Ramos (cell line): ENCODE data around the gene COBL.

Source experiments
- in situ Hi-C: fragments of 300-500 bp; cut with MboI; formaldehyde crosslinking; loops from one replicate; pipeline ENCODE4 v1.14.3; 2022; ENCODE audit warnings: low sequenced_read_pairs; ENCODE audit not compliant: unreplicated experiment

COBL gene

GRCh38 chr7:51038573-51038972 is 278.0 kb downstream of the COBL start:
- in situ Hi-C loops: no loop called here

GRCh38 chr7:51035716-51036115 is 280.9 kb downstream of the COBL start:
- in situ Hi-C loops: no loop called here

- in situ Hi-C loops: no loop called here
These were observed 281.9 kb downstream of the COBL start for GRCh38 chr7:51034521-51035264.

GRCh38 chr7:51033727-51034520 is 282.7 kb downstream of the COBL start:
- in situ Hi-C loops: no loop called here

- in situ Hi-C loops: no loop called here
These were observed 284.7 kb downstream of the COBL start for GRCh38 chr7:51031791-51032515.

DNA sequence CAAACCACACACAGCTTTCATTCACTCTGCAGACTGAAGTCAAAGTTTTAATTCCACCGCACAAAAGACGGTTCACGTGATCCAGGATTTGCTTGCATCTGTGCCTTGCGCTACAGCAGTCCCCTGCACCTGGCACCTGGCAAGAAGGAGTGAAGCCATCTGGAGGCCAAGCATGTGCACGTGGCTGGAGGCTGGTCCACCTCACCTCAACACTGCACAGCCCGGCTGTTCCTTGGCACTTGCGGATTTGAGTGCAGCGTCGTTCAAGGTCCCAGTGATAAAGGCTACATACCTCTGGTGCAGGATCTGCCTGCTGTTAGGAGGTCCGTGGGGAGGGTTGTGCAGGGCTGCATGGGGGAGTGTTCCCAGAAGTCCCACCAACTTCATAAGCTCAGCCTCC is 285.4 kb downstream of the COBL start:
- in situ Hi-C loops: no loop called here

DNA sequence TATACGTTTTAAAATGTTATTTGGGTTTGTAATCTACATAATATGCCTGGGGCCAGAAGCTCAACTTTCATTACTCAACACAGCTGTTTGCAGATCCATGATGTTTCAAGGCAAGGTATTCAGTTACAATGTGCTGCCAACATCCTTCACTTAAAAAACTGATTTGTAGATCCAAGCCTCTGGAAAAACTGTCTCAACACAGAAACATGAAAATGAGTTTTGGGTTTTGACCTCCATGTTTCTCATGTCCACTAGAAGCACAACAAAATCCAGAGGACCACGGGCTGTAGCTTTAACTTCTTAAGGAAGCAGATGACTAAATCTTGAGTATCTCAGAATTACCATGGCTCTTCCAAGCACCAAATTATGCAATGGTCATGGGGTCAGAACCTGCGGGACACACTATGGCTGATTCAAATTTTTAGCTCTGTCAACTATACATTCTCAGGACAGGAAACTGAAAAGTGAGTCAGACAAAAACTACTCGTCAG is 286.9 kb downstream of the COBL start:
- in situ Hi-C loops: no loop called here

DNA sequence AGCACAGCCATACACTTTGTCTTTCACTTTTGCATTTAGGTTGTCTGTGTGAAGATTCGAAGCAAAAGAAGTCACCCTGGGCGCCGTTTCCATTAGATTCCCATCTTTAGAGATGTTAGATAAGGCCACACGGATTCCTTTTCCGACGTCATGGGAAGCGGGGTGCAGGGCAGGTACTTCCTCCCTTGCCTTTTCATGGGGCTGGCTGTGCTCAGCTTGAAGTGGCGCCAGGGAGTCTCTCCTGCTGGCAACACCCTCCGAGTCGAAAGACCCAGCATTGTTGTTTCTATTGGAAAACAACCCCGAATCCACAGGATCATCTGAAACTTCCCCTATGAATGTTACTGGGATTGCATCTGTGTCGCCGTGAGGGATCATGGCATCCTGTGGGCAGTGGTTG is 287.5 kb downstream of the COBL start:
- in situ Hi-C loops: no loop called here

DNA sequence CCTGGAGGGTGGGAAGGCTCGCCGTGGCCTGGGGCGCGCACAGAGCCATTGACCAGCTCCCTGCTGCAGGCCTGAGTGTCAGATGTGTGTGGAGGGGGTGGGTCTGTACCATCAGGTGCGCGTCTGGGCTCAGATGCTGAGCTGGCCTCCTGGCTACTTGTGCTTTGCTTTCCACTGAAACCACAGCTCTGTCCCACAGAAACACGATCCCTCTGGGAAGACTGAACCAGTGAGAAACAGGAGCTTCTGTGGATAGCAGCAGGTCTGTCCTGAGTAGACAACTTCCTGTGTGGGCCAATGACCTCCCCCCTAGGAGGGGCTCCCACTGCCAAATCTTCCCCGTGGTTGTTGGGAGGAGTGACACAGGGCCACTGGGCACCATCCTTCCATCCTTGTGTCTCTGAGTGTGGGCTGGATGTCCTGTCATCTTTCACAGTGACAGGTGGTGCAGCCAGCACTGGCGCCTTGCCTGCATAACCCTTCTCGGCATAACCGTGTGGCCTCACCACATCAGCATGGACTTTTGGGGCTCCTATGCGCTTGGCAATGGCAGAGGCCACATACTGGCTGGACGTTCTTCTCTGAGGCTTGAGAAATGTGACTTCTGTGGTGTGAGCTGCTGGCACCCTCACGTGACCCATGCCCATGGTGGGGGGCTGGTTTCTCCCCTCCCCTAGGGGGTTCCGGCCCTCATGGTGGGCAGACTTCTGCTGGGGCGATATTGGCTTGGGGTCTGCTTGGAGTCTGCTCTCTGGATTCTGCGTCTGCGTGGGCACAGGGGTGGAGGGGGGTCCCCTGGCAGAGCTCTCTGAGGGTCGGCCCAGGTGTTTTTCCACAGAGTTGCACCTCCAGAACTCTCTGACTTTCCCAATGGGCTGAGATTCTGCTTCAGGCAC is 288.4 kb downstream of the COBL start:
- in situ Hi-C loops: no loop called here

GRCh38 chr7:51027106-51027934 is 289.3 kb downstream of the COBL start:
- in situ Hi-C loops: no loop called here

DNA sequence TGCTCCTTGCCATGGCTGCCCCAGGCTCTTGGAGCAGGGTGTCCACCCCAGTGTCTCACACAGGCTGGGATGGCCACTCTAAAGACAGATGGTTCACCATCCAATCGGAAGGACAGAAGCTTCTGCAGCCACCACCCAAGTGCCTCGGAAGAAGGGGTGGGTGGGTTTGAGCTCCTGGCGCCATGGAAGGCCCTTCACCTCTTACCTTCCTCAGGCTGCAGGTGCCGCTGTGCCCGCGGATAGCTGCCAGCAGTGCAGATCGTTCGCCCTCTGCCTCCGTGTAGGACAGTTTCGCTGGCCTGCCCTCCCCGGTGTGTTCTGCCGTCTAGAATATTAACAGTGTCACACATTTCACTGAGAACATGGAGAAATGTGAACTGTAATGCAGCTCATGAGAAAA is 290.3 kb downstream of the COBL start:
- in situ Hi-C loops: no loop called here

- in situ Hi-C loops: no loop called here
These were observed 290.9 kb downstream of the COBL start for GRCh38 chr7:51025668-51026067.

GRCh38 chr7:51024867-51025266 is 291.7 kb downstream of the COBL start:
- in situ Hi-C loops: no loop called here

- in situ Hi-C loops: no loop called here
These were observed 293.1 kb downstream of the COBL start for GRCh38 chr7:51023547-51023946.

GRCh38 chr7:51022821-51023220 is 293.8 kb downstream of the COBL start:
- in situ Hi-C loops: no loop called here

GRCh38 chr7:51021906-51022570 is 294.6 kb downstream of the COBL start:
- in situ Hi-C loops: no loop called here

DNA sequence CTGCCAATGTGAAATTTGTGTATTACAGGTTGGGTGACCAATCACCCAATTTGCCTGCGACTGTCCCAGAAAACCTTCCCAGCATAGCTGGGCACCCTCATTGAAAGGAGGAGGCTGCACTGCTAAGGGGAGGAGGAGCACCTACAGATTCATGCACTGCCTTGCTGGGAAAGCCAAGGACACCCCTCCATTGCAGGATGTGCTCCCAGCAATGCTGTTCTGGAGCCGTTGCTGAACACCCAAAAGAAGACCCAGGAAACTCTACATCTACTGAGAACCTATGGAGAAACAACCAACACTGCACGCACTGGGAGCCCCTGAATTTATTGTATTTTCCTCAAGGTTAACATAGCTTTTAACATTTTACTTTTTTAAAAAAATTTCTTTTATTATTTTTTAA is 295.7 kb downstream of the COBL start:
- in situ Hi-C loops: no loop called here
